Gastroesophageal sphincter (tissue), 3 donors: ENCODE measurements around the gene AKAP8L.

Experiments
- CTCF ChIP-seq, 4 experiments: fragments of 200-600 bp in 2 of 4; fragments of 450-650 bp in 2 of 4; sonication (generic) in 1 of 4; IDR thresholded peaks; one replicate each; pipeline ENCODE4 v1.5.1; 2017 to 2019; ENCODE audit warnings: antibody characterized with exemption in 4 of 4, mild to moderate bottlenecking in 2 of 4, moderate library complexity in 2 of 4
- POLR2A ChIP-seq, 2 donors: fragments of 450-650 bp; IDR thresholded peaks; one replicate each; pipeline ENCODE4 v1.6.1; 2017; ENCODE audit warnings: antibody characterized with exemption in 2 of 2, mild to moderate bottlenecking in 2 of 2, moderate library complexity in 1 of 2

DNA sequence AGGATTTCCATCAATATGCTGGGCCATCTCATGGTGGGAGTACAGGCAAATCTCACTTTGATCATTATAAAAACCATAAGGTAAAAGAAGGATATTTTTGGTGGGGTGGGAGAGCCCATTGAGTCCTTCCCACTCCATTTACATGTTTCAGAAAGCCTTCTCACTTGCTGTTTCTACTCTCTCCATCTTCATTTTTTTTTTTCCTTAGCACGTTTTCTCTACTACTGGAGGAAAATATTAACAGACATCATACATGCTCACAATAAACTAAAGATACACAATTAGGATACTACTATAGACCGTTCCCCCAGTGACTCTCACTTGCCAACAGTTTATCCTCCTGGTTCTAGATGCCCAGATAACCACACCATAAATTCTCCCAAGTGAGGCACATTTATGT lies 37.4 kb downstream of the AKAP8L start:
- TF ChIP-seq CTCF (IDR thresholded peaks at IDR 0.05), result no peak
- TF ChIP-seq POLR2A (IDR thresholded peaks at IDR 0.05), result no peak
